GM21390 (cell line): ENCODE measurements around the gene COBLL1.
"Not testable (repeated sequence)": the region's sequence is repeated elsewhere in the genome, so short reads cannot be mapped to it uniquely, and the experiment has no call there.

Source experiments
- ATAC-seq: cut with Tn5 transposase; IDR thresholded peaks from one replicate; pipeline ENCODE4 v1.9.1; 2021; ENCODE audit not compliant: unreplicated experiment

Gene COBLL1

GRCh38 chr2:164841719-164842623 lies at the start of gene COBLL1:
COBLL1 (minus strand) TSS chr2:164841823; CDS start chr2:164841196, 627 bp downstream.
- peak; percentile 72 for ATAC-seq

GRCh38 chr2:164890544-164890943 lies 48.9 kb upstream of the COBLL1 start:
- ATAC-seq, result no peak

GRCh38 chr2:164888592-164888991 lies 47.0 kb upstream of the COBLL1 start:
- ATAC-seq, result no peak

GRCh38 chr2:164887434-164888144 lies 46.0 kb upstream of the COBLL1 start:
- ATAC-seq, result no peak

GRCh38 chr2:164882276-164882675 lies 40.7 kb upstream of the COBLL1 start:
- no peak for ATAC-seq

GRCh38 chr2:164881524-164881923 lies 39.9 kb upstream of the COBLL1 start:
- no peak for ATAC-seq

GRCh38 chr2:164879901-164880535 lies 38.4 kb upstream of the COBLL1 start:
- ATAC-seq, result no peak

- no peak for ATAC-seq
Measured at GRCh38 chr2:164877927-164878326, 36.3 kb upstream of the COBLL1 start.

GRCh38 chr2:164877169-164877568 lies 35.5 kb upstream of the COBLL1 start:
- no peak for ATAC-seq

- ATAC-seq, result no peak
Measured at GRCh38 chr2:164875334-164876205, 33.9 kb upstream of the COBLL1 start.

- no peak for ATAC-seq
Measured at GRCh38 chr2:164873210-164873908, 31.7 kb upstream of the COBLL1 start.

GRCh38 chr2:164871404-164871803 lies 29.8 kb upstream of the COBLL1 start:
- no peak for ATAC-seq

GRCh38 chr2:164869420-164869772 lies 27.8 kb upstream of the COBLL1 start:
- ATAC-seq, result no peak

GRCh38 chr2:164868563-164869419 lies 27.2 kb upstream of the COBLL1 start:
- ATAC-seq, result no peak

GRCh38 chr2:164867779-164868397 lies 26.3 kb upstream of the COBLL1 start:
- ATAC-seq, result no peak

GRCh38 chr2:164866381-164866780 lies 24.8 kb upstream of the COBLL1 start:
- not testable (repeated sequence) for ATAC-seq

GRCh38 chr2:164860694-164861042 lies 19.0 kb upstream of the COBLL1 start:
- no peak for ATAC-seq

- ATAC-seq, result not testable (repeated sequence)
Measured at GRCh38 chr2:164859906-164860693, 18.5 kb upstream of the COBLL1 start.
